NCI-H460 (cell line): Measurements from ENCODE around the gene MPRIP. TPM values are rescaled to one million over a fixed set of nuclear protein-coding genes. Genes with fewer than 3 reads are reported as not detected.

ENCODE experiments used
- DNase-seq: peaks from one replicate; pipeline ENCODE4 v3.0.0-alpha.2; 2016; ENCODE audit warnings: low read depth; ENCODE audit errors: extremely low read depth
- total RNA-seq: library from RNA; depleted of rRNA; stranded (reverse); fragments of >200 nt; shearing (Covaris generic); gene quantifications from 2 replicates; pipeline ENCODE4 v1.2.3, GENCODE V29; 2014

Gene MPRIP
- total RNA-seq, 1 experiment from 2014 or later: 87.9 TPM

DNA sequence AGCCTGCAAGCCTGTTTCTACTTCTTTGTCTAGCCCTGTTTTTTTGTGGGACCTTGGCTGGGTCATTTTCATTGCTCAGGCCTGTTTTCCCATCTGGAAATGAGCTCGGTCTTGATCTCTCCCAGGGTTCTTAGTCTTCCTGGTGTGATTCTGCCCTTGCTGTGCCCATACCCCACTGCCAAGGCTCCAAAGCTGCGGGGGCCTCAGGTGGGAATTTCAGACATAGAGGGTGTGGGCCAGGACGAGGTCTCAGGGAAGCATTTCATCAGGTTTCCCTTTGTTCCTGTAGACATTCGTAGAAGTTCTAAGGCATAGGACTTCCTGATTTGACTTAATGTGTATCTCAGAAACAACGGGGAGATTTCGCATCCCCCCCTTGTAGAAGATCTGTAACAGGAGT lies 5.8 kb downstream of the MPRIP start:
- DNase-seq: no peak

DNA sequence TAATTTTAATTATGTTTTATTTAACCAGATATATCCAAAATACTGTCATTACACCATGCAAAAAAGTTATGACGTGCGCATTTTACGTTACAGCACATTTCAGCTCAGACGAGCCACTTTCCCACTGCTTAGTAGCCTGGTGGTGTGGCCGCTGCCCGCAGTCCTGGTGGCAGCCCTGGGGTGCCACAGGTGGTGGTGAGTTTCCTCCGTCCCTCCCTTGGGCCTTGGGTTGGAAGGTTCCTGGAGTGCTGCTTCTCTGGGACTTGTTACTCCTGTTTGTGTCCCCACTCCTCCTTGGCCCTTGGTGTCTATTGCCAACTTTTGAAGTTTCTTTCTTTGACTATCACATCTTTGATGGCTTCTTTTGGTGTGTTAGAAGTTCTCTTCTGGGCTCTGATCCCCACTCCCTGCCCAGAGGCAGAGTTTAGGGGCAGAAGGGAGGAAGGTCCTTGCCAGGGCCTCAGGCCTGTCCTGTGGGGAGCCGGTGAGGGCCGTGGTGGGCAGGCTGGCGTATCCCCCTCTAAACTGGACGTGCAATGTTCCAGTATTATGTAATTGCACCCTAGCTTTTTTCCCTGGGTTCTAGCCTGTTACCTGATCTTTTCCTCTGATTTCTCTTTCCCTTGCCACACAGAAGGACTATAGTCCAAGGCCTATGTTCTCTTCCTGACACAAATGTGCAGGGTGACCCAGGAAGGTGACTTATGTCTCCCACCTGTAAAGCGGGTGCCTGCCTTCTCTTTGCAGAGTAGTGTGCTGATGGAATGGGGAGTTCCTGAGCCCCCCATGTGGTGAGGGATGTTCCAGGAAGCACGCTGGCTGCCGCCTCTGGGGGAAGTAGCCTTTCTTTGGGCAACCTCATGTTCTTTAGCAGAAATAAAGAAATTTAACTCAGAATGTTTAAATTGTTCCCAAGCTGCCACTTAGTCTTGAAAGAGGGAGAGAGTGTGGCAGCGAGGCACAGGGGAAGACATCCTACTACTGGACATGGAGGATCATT lies 8.4 kb downstream of the MPRIP start:
- DNase-seq: no peak

DNA sequence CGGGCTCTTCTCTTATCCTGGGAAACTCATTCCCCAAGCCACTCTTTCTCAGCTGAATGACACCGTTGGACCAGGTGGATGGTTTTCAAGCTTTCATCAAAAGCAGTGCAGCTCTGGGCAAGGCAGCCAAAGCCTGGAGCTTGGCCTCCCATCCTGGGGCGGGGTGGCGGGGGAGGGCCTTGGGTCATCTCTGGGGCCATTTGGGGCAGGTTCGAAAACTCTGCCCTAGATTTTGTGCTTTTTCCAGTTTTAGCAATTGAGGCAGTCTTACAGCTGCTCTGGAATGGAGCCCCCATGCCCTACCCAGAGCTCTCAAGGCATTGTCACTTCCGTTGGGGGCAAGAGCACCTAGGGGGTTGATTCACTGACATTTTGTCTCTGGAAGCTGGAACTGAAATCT lies 9.1 kb downstream of the MPRIP start:
- DNase-seq: no peak

DNA sequence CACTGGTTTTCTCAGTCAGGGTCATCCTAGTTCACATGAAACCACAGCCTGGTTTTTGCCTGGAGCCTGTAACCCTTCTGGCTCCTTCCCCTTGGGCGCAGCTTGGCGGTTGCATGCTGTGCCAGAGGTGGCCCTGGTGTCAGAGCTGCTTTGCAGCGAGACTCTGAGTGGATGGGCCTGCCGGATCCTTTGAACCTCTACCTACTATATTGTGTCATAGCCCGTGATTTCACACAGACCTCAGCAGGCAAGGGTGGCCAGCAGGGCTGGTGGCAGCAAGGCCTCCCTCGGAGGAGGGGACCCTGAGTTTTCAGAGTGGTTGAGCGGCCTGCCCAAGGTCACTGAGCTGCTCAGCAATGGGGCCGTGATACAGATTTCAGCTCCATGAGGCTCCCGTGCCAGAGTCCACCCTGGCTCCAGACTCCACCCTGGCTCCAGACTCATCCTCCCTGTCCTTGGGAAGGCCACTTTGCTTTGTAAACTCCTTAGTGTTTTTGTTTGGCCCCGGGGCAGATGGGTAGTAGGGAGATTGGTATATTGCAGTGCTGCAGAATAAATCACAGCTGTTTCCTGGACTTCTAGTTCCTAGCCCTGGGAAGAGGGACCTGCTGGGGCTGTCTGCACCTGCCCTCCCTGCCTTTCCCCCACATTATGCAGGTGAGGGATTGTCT lies 9.7 kb downstream of the MPRIP start:
- DNase-seq: no peak

DNA sequence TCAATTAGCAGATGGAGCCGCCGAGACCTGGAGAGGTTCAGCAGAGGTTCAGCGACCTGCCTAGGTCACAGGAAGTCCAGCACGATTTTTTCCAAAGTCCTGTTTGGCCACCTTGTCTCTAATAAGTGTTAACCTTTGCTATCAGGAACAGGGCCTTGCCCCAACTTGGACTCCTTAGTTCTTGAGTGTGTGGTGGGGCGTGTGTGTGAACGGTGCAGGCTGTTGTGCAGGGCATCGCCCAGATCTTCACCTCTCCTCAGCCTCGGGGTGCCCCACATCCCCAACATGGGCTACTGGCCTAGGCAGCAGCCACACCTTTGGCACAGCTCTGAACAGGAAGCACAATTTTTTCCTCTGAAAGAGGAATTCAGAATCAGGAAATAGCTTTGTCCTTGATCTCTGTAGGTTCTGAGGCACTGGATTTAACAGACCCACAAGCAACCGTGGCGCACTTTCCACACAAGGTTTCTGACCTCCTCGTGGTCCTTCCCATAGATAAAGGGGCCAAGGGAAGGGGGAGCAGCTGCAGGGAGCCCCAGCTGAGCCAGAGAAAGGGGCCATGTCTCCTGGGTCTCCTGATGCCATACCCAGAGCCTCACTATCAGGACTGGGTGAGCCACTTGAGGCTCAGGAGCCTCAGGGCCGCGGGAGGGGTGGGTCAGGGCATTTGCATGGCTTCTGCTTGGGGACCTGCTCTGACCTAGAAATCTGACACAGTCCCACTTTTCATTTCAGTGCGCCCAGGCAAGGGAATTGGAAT lies 10.4 kb downstream of the MPRIP start:
- DNase-seq: no peak

DNA sequence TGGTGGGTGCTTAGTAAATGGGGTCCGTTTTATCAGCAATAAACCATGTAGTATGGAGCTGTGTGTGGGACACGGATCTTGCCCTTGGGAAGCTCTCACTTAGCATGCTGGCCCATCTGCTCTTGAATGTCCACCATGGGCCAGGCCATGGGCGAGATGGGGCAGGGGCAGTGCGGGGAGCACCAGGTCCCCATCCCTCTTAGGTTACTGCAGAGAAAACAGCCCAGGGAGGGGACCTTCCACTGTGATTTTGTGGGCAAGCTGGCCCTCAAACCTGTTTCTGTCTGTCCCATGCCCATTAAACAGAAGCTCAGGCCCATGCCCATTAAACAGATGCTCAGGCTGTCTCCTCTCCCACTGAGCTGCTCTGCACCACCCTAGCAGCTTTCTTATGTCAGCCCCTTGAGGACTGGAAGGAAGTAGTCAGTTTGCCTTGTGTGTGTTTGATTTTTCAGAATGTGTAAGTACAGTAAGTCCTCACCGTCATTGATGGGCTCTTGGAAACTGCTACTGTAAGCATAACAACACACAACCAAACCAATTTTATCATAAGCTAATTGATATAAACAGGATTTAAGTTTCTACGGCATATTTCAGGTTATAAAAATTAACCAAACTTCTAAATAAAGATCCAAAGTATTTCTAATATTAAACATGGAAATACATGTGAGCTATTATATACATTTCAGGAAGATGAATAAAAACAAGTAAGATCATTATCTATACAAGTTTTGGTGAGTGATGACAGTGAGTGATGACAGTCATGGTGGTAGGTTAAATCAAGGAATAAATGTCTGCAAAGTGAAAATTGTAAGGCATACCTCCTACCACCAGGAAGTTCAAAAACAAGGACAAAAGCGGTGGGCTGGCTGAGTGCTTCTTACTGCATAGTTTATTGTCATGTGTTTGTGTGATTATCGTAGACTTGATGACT lies 11.5 kb downstream of the MPRIP start:
- no peak for DNase-seq

DNA sequence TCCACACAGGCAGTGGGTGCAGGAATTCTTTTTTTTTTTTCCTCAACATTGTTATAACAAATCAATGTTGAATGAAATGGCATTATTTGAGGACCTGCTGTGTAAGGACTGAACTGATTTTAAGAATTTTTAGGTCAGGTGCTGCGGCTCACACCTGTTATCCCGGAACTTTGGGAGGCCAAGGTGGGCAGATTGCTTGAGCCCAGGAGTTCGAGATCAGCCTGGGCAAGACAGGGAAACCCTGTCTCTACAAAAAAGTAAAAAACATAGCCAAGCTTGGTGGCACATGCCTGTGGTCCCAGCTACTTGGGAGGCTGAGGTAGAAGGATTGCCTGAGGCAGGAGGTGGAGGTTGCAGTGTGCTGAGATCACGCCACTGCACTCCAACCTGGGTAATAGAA lies 12.4 kb downstream of the MPRIP start:
- DNase-seq: no peak

DNA sequence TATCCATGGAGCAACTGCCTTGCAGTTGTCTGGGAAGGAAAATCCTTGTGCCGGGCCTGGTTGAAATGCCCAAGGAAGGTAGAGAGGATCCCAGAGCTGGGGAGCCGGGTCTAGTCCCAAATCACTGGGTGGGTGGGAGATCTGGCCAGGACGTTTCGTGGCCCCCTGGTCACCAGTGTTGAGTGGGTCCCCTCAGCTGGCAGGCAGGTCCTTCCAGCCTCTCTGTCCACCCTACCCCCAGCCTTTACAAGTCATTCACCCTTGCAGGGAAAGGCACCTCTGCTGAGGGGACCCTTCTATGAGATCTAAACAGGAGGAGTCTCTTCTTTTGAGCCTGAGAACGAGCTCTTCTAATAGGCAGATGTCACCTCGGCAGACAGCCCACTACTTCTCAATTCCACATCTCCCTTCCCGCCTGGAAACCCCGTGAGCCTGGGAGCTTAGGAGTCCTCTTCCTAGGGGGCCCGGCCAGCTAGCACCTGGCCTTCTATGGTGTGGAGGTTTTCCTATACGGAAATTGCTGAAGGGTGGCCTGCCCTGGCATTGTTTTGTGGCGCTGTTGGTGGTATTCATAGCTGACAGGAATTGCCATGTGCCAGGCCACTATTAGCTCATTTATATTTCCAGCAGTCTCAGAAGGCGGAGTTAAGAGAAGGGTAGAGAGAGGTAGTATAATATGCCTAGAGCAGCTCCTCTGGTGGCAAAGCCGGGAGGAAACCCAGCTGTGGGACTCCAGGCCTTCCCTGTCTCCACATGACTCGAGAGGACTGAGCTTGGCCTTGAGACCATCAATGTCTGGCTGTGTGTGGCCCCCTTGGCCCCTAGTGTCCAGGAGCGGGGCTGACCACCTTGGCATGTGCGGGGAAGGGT lies 13.3 kb downstream of the MPRIP start:
- DNase-seq: no peak

DNA sequence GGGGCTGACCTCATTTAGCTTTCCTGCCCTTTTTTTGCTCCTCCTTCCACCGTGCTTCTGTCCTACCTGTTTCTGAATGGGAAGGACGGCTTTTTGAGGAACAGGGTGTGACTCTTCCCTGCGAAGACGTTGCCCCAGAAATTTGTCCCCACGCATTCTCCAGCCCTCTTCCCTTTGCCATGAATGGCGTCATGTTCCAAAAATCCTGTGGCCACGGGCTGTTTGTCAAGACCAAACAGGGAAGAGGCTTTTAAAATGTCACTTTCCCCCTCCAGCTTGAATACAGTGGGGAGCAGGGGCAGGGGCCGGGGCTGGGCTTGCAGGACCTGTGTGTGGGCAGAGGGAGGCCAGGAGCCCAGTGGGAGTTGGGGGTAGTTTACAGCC lies 13.9 kb downstream of the MPRIP start:
- DNase-seq: no peak

DNA sequence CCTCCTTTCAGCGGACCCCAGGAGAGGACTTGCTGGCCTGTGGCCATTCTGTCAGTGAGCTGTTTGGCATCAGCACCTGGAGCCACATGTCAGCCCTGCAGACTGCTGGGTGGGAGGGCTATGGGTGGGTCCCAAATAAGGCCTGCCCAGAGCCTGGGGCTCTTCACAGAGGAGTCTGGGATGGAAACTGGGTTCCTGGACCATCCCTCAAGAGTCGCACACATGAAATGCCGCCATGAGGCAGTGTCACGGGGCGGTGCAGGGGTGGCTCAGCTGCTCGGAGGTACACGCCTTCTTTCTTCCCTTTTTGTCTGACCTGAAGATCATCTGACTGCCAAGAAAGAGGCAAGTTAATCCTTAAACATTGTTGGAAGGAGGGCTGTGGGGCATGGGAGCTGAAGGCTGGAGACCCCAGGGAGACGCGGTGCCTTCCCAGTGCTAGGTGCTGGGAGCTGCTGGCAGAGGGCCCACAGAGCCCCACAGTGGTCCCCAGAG lies 14.8 kb downstream of the MPRIP start:
- DNase-seq: no peak

DNA sequence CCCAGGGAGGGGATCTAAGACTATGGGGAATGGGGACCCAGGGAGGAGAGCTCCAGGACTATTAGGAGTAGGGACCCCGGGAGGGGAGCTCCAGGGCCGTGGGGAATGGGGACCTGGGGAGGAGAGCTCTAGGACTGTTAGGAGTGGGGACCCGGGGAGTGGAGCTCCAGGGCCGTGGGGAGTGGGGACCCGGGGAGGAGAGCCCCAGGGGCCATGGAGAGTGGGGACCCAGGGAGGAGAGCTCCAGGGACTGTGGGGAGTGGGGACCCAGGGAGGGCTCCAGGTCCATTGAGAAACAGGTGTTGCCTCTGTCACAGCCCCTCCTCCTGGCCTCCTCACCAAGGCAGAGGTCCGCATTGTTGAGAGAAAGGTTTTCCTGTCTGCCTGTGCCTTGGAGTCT lies 16.0 kb downstream of the MPRIP start:
- no peak for DNase-seq

DNA sequence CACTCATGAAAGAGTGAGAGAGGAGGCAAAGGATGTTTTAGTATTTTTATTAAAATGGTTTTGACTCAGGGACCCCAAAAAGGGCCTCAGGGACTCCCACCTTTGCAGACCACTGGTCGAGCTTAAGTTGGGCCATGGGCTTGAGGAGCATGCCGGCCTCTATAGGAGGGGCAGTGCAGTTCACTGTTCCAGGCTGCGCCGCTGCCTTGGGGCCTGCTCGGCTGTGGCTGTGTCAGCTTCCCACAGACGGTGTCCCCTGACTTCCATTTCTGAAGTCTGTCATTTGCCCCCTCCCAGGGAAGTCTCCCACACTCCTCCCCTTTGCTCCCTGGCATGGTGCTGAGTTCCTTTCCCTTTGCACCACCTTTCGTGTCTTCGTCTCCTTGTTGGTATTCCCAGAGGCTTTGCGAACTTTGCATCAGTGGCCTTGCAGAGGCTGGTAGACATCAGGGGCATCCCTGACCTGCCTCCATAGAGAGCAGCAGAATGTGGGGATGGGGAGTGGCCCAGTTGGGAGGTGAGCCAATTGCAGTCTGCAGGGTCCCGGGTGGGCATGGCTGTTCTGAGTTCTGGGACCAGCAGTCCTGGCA lies 17.1 kb downstream of the MPRIP start:
- no peak for DNase-seq

DNA sequence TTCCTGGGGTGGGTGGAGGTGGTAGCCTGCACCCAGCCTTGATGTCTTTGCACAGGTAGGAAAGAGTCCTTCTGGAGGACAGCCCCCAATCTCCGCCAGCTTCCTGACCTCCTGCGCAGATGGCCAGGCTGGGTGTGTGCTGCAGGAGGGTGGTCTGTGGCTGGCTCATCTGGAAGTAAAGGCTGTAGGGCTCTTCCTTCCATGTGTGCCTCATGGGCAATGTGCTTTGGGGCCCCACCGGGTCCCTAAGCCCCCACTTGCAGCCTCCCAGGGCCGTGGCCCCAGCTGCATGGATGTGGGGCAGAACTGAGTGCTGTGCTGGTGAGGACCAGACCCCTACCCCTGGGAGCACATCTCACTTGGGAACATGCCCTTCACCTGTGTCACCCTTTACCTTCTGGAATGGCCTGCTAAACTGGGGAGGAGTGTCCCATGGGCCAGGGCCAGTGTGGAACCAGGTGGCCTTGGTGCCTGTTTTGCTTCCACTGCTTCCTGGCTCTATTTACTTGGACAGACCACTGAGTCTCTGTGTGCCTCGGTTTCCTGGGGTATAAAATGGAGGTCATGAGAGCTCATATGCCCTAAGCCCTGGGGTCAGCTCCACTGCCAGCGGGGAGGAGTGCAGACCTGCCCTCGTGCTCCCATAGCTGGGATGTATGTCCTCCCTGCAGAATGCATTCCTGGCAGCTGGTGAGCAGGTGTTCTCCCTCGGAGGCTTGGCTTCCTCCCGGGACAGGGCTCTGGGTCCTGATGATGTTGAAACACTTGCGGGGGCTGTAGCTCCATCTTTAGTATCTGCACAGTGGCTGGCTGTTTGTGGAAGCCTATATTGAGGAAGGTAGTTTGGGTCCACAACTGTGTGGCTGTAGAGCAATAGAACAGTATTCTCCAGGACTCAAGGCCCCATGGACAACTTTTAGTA lies 18.0 kb downstream of the MPRIP start:
- no peak for DNase-seq

DNA sequence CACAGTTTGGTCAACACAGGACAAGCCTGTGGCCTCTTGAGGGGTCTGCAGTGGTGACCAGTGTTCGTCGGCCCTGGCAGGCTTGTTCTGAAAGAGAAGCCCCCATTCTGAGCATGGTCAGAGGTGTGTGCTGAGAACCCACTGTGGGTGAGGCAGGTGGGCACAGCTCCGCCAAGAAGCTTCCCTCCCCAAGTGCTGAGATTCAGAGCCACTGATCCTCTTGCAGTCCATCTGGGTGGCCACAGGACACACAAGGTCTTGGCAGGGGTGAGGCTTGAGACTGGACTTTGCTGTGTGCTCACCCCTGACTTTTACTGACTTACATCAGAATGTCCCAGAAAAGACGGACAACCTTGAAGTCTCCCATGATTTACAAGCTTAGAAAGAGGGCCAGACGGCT lies 18.7 kb downstream of the MPRIP start:
- no peak for DNase-seq

DNA sequence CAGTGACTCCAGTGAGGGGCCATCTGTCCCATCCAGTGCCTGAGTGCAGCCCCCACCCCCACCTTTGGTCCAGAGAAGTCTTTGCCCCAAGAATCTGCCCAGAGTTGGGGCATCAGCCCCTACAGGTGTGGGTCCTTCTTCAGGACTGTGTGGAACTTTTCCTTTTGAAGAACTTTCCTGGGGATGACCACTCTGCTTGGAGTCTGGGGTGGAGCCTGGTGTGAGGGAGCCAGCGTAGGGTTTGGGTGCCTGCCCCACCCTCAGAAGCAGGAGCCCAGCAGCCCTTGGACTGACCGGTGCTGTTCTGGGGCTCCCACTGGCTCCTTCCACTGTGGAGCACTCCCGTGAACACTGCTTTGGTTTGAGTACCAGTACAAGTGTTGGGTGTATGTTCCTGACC lies 19.3 kb downstream of the MPRIP start:
- no peak for DNase-seq

DNA sequence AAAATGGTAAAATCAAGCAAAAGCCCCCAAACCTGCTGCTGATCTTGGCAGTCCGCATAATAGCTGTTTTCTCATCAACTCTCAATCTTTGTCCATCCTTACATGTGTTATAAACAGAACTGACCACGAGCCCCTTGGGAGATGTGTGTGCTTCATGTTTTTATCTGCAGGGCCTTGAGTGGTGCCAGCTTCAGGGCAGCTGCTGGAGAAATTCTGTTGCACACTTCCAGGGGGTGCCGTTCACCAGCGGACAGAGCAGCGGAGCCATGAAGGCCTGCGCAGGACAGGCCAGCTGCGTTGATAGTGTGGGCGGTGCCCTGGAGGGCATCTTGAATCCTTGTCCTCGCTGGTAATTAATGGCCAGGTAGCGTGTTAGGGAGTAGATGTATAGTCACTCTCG lies 20.1 kb downstream of the MPRIP start:
- no peak for DNase-seq

DNA sequence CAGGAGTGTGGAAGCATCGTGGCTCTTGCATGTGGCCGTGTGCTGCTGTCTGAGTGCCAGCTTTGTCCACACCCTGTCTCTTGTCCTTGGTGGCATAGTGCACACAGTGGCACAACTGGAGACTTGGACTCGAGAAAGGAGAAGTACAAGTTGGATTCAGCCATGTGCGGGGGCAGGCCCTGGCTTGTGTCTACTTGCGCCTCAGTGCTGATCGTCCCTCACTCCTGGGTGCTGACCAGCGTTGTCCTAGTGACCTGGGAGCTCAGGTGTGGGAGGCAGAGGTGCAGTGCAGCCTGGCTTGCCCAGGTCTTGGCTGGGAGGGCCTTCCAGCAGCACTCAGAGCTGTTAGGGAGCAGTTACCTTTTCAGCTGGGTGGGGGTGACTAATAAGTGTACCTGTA lies 20.6 kb downstream of the MPRIP start:
- no peak for DNase-seq
